SK-N-MC (cell line): Measurements from ENCODE around the gene VAV1.
"Not testable (repeated sequence)": the region's sequence is repeated elsewhere in the genome, so short reads cannot be mapped to it uniquely, and the experiment has no call there.

ENCODE experiments used
- EZH2 ChIP-seq: fragments of 200-600 bp; sonication (generic); IDR thresholded peaks from one replicate; pipeline ENCODE4 v1.6.1; 2017; ENCODE audit warnings: antibody characterized with exemption
- POLR2AphosphoS5 ChIP-seq: IDR thresholded peaks from 2 replicates; pipeline ENCODE4 v1.6.1; 2012; ENCODE audit warnings: mild to moderate bottlenecking, low read depth, low read length, borderline replicate concordance

DNA sequence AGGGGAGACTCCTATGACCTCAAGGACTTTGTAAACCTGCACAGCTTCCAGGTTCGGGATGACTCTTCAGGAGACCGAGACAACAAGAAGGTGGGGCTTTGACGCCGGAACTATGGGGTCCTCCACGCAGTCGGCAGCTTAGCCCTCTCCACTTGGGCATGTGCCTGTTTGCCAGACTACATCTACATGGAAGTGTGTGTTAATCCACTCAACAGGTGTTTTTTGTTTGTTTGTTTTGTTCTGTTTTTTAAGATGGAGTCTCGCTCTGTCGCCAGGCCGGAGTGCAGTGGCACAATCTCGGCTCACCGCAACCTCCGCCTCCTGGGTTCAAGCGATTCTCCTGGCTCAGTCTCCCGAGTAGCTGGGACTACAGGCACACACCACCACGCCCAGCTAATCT, 57.3 kb downstream of the VAV1 start:
- TF ChIP-seq POLR2AphosphoS5, EZH2: not testable (repeated sequence)
